ENCODE results near the gene PDZD4.

The PDZD4 gene

DNA sequence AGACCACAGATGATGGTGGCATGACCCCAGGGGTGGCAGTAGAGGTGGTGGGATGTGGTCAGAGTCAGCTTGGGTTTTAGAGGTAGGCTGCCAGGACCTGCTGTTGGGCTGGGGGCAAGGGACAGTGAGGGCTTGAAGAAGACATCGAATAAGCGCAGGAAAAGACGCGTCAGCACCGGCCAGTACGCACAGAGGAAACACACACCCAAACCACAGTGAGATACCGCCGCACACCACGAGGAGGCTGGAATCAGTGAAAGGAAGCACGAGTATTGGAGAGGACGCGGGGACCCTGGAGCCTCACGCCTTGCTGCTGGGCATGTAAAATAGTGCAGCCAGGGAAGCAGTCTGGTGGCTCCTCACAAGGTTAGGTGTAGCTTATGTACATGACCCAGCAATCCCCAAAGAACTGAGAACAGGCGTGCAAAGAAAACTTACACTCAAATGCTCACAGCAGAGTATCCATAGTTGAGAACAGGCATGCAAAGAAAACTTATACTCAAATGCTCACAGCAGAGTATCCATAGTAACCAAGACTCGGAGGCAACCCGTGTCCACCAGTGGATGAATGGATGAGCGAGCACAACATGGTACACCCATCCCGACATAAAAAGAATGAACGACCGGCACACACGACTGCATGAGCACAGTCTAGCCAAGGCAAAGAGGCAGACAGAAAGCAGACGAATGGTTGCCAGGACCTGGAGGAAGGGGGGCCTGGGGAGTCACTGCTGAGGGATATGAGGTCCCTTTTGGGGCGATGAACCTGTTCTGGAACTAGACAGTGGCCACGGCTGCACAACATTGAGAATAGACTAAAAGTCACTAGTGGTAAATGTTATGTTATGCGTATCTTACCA, 13.3 kb downstream of the PDZD4 start:
- Histone ChIP-seq H3K4me1 (ENCODE audit: low read length) (no peaks in the 10 kb centered on the region), H3F3A (ENCODE audit: insufficient read depth, low read length) (no peaks in the 10 kb centered on the region), H2AFZ (ENCODE audit: low read length) (no peak overlapping the region), H3K27ac (ENCODE audit: low read length) (no peak overlapping the region), H3K27me3 (replicated peaks; ENCODE audit: insufficient read depth, low read length) (peaks cover 31% of the 10 kb centered on the region), H4K20me1 (ENCODE audit: insufficient read depth, low read length) (no peaks in the 10 kb centered on the region), H3K9me2 (replicated peaks; ENCODE audit: insufficient read depth, low read length) (no peaks in the 10 kb centered on the region), H3K36me3 (replicated peaks; ENCODE audit: insufficient read depth, low read length) (no peaks in the 10 kb centered on the region), H3K79me2 (ENCODE audit: low read length) (no peaks in the 10 kb centered on the region), H3K4me3 (ENCODE audit: low read length) (no peak overlapping the region), H3K4me2 (ENCODE audit: low read depth, low read length) (no peak overlapping the region), H3K9me3 (replicated peaks; ENCODE audit: insufficient read depth, low read length) (no peaks in the 10 kb centered on the region), H3K9ac (ENCODE audit: low read length) (no peak overlapping the region)
- TF ChIP-seq EZH2 (optimal IDR thresholded peaks at IDR 0.05; ENCODE audit: low read depth, low read length) (no peak), EZH2phosphoT487 (IDR thresholded peaks at IDR 0.05; ENCODE audit: low read length) (no peak)
- TF ChIP-seq, protein P1, sequence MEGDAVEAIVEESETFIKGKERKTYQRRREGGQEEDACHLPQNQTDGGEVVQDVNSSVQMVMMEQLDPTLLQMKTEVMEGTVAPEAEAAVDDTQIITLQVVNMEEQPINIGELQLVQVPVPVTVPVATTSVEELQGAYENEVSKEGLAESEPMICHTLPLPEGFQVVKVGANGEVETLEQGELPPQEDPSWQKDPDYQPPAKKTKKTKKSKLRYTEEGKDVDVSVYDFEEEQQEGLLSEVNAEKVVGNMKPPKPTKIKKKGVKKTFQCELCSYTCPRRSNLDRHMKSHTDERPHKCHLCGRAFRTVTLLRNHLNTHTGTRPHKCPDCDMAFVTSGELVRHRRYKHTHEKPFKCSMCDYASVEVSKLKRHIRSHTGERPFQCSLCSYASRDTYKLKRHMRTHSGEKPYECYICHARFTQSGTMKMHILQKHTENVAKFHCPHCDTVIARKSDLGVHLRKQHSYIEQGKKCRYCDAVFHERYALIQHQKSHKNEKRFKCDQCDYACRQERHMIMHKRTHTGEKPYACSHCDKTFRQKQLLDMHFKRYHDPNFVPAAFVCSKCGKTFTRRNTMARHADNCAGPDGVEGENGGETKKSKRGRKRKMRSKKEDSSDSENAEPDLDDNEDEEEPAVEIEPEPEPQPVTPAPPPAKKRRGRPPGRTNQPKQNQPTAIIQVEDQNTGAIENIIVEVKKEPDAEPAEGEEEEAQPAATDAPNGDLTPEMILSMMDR (IDR thresholded peaks at IDR 0.05; ENCODE audit: low read length): no peak
- no peak for DNase-seq

DNA sequence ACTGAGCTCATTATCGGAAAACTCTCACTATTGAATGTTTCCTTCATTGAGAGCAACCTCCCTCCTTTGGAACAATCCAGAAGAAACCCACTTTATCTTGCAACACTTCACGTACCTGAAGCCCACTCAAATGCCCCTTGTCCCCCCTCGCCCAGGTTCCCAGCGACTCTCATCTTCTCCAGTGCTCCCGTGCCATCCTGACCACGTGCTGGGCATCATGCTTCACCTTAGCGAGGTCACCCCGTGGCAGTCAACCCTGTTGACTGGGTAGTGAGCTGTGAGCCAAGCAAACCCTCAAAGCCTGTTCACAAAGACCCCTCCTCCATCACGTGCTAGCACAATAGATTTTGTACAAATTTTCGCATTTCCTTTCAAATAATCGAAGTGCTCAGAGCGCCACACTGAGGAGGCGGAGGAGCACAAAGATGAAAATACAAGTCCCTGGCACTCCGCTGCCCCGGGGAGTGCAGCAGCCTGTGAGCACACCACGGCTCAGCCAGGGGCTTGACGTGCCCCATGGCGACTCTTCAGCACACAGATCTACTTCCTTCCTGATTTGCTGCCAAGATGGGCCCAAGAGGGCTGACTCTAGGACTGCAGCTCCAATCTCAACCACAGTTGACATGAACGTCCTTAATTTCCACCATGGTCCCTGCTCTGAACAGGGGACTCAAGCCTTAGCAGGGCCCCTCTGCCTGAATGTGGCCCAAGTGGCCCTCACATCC, 15.6 kb downstream of the PDZD4 start:
- Histone ChIP-seq H3K9ac (ENCODE audit: low read length) (no peak overlapping the region), H2AFZ (ENCODE audit: low read length) (no peak overlapping the region), H3K9me2 (replicated peaks; ENCODE audit: insufficient read depth, low read length) (no peaks in the 10 kb centered on the region), H3K79me2 (ENCODE audit: low read length) (no peaks in the 10 kb centered on the region), H3K36me3 (replicated peaks; ENCODE audit: insufficient read depth, low read length) (no peaks in the 10 kb centered on the region), H3K4me1 (ENCODE audit: low read length) (no peaks in the 10 kb centered on the region), H3K9me3 (replicated peaks; ENCODE audit: insufficient read depth, low read length) (no peaks in the 10 kb centered on the region), H3K27me3 (replicated peaks; ENCODE audit: insufficient read depth, low read length) (peaks cover 47% of the 10 kb centered on the region), H3K4me3 (ENCODE audit: low read length) (no peak overlapping the region), H3K27ac (ENCODE audit: low read length) (no peak overlapping the region), H3K4me2 (ENCODE audit: low read depth, low read length) (no peak overlapping the region), H4K20me1 (ENCODE audit: insufficient read depth, low read length) (no peaks in the 10 kb centered on the region), H3F3A (ENCODE audit: insufficient read depth, low read length) (no peaks in the 10 kb centered on the region)
- TF ChIP-seq, protein P1 (IDR thresholded peaks at IDR 0.05; ENCODE audit: low read length): no peak
- TF ChIP-seq EZH2 (optimal IDR thresholded peaks at IDR 0.05; ENCODE audit: low read depth, low read length): no peak
- DNase-seq: no peak

DNA sequence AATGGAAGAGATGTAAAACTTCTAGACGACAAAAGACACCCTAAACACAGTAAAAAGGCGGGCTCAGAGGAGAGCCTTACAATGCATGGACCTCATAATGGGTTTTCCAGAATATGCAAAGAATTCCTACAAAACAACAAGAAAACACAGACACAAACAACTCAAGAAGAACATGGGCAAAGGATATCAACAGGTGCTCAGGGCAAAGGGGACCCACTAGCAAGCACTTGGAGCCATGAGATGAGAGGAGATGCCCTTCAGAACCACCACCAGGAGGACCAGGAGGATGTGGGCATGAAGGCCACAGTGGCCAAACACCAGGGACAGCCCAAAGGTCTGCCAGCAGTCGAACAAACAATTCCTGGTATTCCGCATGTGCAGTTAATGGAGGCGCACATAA, 17.2 kb downstream of the PDZD4 start:
- Histone ChIP-seq H3K4me1 (ENCODE audit: low read length) (no peaks in the 10 kb centered on the region), H3F3A (ENCODE audit: insufficient read depth, low read length) (no peaks in the 10 kb centered on the region), H3K4me3 (ENCODE audit: low read length) (no peak overlapping the region), H4K20me1 (ENCODE audit: insufficient read depth, low read length) (no peaks in the 10 kb centered on the region), H3K4me2 (ENCODE audit: low read depth, low read length) (no peak overlapping the region), H3K9me2 (replicated peaks; ENCODE audit: insufficient read depth, low read length) (no peaks in the 10 kb centered on the region), H3K79me2 (ENCODE audit: low read length) (no peaks in the 10 kb centered on the region), H3K27ac (ENCODE audit: low read length) (no peak overlapping the region), H3K9ac (ENCODE audit: low read length) (no peak overlapping the region), H2AFZ (ENCODE audit: low read length) (no peak overlapping the region), H3K9me3 (replicated peaks; ENCODE audit: insufficient read depth, low read length) (no peaks in the 10 kb centered on the region), H3K27me3 (replicated peaks; ENCODE audit: insufficient read depth, low read length) (peaks cover 47% of the 10 kb centered on the region), H3K36me3 (replicated peaks; ENCODE audit: insufficient read depth, low read length) (no peaks in the 10 kb centered on the region)
- no peak for TF ChIP-seq EZH2phosphoT487 (IDR thresholded peaks at IDR 0.05; ENCODE audit: low read length)
- TF ChIP-seq, protein P1 (IDR thresholded peaks at IDR 0.05; ENCODE audit: low read length): no peak
- TF ChIP-seq EZH2 (optimal IDR thresholded peaks at IDR 0.05; ENCODE audit: low read depth, low read length): no peak
- DNase-seq: no peak
